Measurements from ENCODE around the gene PROB1.
A peak's percentile ranks its signal among the peaks of the same experiment; 100 is the strongest.
"Not testable (repeated sequence)": the region's sequence is repeated elsewhere in the genome, so short reads cannot be mapped to it uniquely, and the experiment has no call there.

PROB1 gene, protein sequence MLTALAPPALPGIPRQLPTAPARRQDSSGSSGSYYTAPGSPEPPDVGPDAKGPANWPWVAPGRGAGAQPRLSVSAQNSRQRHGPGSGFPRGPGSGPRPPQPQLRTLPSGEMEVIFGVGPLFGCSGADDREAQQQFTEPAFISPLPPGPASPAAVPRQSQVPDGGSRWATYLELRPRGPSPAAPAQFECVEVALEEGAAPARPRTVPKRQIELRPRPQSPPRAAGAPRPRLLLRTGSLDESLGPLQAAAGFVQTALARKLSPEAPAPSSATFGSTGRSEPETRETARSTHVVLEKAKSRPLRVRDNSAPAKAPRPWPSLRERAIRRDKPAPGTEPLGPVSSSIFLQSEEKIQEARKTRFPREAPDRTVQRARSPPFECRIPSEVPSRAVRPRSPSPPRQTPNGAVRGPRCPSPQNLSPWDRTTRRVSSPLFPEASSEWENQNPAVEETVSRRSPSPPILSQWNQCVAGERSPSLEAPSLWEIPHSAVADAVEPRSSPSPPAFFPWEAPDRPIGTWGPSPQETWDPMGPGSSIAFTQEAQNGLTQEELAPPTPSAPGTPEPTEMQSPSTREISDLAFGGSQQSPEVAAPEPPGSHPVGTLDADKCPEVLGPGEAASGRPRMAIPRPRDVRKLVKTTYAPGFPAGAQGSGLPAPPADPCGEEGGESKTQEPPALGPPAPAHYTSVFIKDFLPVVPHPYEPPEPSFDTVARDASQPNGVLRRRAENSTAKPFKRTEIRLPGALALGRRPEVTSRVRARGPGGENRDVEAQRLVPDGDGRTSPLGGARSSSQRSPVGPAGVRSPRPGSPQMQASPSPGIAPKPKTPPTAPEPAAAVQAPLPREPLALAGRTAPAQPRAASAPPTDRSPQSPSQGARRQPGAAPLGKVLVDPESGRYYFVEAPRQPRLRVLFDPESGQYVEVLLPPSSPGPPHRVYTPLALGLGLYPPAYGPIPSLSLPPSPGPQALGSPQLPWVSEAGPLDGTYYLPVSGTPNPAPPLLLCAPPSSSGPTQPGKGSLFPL

DNA sequence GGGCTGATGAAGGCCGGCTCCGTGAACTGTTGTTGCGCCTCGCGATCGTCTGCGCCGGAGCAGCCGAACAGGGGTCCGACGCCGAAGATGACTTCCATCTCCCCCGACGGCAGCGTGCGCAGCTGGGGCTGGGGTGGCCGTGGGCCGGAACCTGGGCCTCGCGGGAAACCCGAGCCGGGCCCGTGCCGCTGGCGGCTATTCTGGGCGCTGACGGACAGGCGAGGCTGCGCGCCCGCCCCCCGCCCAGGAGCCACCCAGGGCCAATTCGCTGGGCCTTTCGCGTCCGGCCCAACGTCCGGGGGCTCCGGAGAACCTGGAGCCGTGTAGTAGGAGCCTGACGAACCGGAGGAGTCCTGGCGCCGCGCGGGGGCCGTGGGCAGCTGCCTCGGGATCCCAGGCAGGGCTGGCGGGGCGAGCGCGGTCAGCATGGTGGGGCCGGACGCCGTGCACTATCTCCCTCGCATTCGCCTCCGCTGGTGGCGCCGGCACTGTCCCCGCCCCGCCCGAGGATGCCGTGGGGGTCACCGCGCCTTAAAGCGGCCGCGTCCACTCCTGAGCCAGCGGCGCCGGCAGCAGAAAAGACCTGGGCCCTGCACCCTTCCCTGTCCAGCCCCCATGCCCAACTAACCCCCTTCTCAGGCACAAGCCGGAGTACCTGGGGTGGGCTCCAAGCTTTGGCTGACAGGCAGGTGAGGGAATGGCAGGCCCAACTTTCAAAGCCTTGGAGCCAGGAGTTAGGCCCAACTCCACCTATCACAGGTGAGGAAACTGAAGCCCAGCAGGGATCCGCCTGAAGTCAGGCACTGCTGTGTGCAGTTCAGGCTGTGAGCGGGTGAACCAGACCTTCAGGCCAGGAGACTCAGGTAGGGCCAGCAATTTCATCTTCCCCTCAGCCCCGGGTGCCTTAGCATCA is at the start of gene PROB1:
TSS of gene PROB1 (minus strand) at position 451 of the 913 bp plus-strand sequence. CDS start at position 428, 23 bp downstream.
- no peak for DNase-seq (ENCODE audit: low spot score)

DNA sequence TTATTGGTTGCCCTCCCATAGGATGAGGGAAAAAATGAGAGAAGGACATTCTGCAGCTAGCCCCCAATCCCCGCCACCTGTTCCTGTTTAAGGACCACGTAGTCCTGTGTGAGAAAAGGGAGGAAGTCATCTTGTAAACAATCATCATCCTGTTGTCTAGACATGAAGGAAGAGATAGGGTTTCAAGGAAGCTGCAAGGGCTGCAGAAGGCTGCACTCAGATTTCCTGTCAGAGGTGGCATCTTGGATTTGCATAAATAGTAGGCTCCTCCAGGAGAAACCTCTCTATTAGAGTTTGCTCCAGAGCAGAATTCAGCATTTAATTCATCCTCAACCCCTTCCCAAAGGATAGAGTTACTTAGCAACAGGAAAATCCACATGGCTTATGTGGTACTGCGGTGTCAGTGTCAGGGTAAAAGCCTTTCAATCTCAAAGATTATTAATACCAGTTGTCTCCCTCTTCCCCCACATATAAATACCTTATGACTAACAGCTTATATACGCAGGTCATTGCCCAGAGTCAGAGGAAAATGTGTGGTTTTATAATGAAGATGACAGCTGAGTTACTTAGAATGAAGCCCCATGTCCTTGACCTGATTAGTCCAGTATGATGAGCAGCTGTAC is 49.0 kb upstream of the PROB1 start:
- peak; percentile 77 for DNase-seq (ENCODE audit: low spot score)

DNA sequence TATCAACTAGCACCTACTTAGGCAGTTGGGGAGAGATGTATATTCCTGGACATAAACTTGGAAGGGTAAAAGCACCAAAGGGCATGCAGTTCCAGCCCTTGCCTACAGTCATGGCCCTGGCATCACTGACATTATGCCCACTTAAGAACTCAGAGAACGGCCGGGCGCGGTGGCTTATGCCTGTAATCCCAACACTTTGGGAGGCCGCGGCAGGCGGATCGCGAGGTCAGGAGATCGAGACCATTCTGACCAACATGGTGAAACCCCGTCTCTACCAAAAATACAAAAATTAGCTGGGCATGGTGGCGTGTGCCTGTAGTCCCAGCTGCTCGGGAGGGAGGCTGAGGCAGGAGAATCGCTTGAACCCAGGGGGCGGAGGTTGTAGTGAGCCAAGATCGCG is 45.5 kb upstream of the PROB1 start:
- not testable (repeated sequence) for DNase-seq (ENCODE audit: low spot score)

DNA sequence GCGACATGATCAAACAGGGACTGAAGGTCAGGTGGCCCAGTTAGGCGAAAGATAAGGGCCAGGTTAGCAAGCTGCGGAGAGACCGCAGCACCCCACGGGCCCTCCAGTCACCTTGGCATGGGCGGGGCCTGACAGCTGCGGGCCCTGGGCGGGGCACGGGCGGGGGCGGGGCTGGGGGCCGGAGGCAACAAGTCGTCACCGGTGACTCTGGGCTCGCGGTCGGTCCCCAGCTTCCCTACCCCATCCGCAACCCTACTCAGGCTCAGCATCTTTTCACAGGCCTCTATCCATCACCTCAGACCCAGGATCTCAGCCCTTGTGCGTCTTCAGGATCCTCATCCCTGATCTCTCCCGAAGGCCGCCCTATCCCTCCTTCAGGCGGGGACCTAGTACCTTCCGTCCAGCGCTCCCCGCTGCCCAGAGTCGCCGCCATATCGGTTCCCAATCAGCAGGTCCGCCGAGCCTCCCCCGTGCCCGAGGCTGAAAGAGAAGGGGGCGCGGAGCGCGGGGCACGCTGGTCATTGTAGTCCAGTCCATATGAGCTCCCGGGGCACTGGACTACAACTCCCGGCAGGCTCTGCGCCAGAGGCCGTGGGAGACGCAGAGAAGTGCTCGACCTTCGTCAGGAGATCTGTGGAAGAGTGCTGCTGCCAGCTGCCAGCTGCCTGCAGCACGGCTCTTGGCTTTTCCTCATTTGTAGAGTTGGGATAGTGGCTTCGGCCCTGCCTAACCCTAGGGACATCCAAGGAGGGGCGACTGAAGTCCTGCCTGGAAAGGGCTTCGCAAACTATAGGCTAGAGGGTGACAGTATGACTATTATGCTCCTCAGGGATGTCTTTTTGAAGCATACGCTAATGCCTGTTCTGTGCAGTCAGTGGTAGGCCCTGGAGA is 44.4 kb upstream of the PROB1 start, which contains the start of gene DNAJC18:
TSS of gene DNAJC18 (minus strand) at position 513 of the 891 bp plus-strand sequence. CDS start at position 433, 80 bp downstream.
- DNase-seq (ENCODE audit: low spot score): peak; percentile 95

DNA sequence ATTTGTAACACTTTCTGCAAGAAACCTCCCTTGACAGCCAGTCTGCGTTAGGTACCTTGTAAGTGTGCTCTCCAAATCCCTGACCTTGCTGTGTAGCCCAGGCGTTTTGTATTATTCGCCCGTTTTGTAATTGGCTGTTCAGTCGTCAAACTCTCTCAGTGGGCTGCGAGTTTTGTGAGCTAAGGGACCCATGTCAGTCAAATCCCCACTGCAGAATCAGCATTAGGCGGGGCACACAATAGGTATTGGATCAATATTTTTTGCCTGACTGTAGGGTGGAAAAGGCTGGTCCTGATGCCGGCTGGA is 43.8 kb upstream of the PROB1 start:
- no peak for DNase-seq (ENCODE audit: low spot score)

DNA sequence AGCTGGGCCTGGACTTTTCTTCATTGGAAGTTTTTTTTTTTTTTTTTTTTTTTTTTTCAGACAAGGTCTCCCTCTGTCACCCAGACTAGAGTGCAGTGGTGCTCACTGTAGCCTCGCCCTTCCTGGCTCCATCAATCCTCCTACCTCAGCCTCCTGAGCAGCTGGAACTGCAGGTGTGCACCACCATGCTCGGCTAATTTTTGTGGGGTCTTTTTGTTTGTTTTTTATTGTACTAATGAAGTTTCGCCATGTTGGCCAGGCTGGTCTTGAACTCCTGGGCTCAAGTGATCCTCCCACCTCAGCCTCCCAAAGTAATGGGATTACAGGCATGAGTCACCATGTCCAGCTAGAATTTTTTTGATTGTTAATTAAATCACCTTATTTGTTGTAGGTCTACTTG is 40.8 kb upstream of the PROB1 start:
- no peak for DNase-seq (ENCODE audit: low spot score)

DNA sequence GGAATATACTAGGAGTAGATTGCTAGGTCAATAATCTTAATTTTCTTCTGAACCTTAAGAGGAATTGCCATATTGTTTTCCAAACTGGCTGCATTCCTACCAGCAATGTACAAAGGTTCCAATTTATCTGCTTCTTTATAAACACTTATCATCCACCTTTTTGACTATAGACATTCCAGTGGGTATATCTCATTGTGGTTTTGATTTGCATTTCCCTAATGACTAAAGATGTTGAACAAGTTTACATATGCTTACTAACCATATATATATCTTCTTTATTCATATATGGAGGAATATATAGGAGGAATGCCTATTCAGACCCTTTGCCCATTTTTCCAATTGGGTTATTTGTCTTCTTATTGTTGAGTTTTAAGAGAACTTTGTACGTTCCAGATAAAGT is 36.8 kb upstream of the PROB1 start:
- DNase-seq (ENCODE audit: low spot score): no peak

DNA sequence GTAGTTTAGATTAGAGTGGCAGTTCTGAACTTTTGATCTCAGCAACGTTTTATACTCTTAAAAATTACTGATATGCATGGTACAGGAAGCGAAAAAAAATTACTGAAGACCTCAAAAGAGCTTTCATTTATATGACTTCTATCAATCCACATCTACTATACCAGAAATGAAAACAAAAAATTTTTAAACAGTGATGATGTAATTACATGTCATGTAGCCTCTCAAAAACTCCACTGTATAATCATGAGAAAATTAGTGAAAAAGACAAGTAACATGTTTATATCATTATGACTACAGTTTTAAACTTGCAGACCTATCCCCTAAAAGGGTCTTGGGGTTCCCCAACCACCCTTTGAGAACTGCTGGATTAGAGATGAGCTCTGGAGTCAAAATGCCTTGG is 35.1 kb upstream of the PROB1 start:
- DNase-seq (ENCODE audit: low spot score): no peak

DNA sequence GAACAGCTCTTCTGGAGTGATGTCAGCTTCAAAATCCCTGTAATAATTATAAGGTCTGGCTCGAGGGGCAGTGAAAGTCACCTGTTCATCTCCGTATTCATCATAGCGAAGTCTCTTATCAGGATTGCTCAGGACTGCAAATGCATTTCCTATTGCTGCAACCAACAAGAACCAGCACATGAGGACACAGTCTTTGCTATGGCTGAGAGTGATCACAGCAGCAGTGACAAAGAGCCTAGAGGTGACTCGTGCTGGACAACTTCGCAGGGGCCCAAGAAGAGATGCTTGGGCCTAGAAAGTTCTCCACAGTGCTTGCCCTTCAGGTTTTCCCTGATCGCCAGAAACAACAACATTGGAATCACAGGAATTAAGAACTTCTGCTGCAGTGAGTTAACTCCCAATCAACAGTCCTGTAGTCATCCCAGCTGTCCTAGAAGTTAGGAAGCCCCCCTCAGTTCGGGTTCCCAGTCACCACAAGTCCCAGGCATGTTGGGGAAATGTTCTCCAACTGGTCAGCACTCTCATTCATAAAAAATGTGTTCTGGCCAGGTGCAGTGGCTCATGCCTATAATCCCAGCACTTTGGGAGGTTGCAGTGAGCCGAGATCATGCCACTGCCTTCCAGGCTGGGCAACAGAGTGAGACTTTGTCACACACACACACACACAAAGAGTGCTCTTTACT is 31.4 kb upstream of the PROB1 start:
- DNase-seq (ENCODE audit: low spot score): peak; percentile 79

DNA sequence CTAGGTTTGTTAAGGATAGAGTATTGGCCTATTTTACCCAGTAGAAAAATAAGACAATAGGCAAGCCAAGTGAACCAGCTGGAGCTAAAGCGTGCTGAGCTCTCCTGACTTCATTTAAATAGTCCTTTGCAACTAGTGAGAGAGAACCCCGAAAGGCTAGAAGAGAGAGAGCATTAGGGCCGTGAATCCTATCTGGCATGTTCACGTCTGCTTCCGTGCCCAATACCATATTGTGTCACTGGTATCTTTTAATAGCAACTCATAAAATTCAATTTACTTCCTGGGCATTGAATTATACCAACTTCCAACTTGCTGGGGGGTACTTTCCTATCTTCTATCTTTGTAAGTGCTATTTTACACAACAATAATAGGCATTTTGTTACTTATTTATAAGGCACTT is 30.6 kb upstream of the PROB1 start:
- DNase-seq (ENCODE audit: low spot score): no peak

DNA sequence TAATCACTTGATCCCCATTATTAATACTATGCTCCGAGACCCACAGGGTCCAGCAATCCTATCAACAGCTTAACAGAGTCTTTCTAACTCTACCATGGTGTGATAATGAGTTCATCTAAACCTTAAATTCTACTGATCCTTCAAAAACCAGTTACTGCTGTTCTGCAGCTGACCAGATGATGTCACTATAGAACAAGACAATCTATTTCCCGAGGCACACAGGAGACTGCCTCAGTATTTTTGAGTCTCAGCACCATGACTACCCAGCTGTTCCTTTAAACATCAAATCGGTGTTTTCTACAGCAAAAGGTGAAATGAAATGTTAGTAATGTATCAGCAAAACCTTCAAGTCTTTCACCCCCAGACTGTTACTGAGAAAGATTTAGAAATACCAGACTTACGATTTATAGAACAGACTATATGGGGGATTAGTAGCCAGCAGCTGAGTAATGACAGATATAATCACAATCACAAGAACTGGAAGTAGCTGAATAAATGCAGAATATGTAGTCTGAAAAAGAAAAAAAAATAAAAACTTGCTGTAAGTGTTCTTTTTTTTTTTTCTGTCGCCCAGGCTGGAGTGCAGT is 27.5 kb upstream of the PROB1 start:
- DNase-seq (ENCODE audit: low spot score): peak; percentile 82

DNA sequence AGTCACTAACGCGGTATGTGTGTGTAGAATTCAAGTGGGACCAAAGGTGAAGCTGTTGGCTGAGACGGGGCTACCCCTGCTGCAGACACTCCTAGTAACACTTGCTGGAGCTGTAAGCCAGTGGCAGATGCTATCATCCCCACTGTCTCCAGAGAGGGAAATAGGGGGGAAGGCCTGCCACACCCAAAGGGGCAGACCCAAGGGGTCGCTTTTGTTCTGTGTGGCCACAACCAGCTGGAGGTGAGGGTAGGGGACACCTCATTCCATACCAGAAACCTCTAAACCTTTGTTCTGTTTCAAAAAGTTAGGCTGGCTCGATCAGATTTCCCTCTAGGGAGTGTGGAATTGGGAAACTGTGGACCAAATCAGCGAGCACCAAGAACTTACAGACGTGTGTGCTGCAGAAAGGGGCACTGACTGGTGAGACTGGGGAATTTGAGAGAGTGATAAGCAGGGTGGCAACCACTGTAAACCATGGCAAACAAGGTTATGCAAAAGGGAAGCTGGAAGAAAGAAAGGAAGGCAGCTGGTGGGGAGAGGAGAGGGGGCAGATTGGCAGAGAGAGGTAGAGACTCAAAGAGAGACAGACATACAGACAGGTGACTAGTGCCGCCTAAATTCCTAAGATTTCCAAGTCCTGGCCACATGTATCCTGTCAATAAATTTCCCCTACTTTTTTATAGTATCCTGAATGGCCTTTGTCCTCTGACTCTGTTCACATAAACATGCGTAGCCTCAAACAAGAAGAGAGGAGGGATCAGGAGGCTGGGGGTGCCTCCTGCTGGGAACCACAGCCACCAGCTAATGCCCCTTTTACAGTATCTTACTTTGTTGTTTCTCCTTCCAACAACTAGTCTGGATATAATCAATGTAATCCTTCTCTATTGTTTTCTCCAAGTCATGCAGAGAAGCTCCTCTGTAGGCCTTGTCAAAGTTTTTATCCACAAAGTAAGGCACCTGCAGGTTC is 24.6 kb upstream of the PROB1 start:
- DNase-seq (ENCODE audit: low spot score): no peak

DNA sequence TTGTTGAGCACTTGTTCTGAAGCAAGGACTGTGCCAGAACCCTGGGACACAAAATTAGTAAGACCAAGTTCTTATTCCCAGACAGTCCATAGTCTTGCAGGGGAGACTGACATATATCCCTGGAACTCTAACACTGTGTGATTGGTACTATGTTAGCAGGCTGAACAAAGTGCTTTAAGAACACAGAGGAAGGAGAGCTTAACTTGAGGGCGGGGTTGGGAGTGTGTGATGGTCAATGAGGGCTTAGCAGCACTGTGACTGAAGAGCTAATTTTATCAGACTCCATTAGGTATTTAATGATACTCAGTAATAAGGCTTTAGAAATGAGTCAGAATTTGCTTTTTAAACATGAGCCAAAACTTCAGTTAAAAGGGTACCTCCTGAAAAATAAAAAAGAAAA is 23.9 kb upstream of the PROB1 start:
- DNase-seq (ENCODE audit: low spot score): no peak

DNA sequence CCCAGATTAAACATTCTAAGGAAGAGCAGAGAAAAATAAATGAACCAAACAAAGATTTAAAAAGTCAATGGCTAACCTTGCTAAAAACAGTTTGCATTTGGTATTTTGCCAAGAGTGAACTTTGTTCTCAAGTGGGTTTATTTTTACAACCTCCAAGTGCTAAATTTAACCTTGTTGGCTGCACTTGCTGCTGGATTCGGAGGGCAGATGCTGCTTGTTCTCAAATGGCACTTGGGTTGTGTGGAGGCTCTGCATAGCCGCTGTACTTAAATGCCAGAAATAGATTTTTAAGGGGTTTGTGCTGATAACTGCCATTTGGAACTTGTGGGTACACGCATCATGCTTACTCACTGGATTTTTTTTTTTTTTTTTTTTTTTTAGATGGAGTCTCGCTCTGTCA is 22.3 kb upstream of the PROB1 start:
- no peak for DNase-seq (ENCODE audit: low spot score)

DNA sequence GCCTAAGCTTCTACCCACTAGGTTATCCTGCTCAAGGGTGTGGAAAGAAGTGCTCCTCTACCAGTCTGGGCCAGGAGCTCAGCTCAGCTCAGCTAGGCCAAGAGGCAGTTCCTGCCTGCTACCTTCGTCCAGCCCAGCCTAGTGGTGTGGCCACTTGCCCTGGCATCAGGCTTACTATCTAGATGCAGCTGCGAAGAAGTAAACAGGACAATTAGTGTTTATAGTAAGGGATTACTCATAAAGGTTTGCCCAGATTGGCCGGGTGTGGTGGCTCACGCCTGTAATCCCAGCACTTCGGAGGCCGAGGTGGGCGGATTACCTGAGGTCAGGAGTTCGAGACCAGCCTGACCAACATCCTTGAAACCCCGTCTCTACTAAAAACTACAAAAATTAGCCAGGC is 21.7 kb upstream of the PROB1 start:
- no peak for DNase-seq (ENCODE audit: low spot score)

DNA sequence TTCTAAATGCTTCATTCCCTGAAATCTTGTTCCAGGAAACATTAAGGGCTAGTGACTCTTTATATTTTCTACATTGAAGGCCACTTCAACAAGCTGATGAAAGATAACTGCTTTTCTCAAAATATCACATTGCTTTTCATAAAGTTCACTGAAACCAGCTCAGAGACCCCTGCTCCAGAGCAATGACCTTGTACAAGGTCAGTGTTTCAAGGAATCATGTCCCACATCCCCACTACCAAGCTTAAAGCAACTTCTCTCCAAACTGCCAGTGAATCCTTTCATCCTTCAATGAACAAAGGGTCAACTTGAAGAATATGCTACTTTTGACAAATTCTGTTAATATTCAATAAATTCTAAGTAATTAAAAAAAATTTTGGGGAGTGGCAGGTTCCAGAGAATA is 21.0 kb upstream of the PROB1 start:
- no peak for DNase-seq (ENCODE audit: low spot score)

DNA sequence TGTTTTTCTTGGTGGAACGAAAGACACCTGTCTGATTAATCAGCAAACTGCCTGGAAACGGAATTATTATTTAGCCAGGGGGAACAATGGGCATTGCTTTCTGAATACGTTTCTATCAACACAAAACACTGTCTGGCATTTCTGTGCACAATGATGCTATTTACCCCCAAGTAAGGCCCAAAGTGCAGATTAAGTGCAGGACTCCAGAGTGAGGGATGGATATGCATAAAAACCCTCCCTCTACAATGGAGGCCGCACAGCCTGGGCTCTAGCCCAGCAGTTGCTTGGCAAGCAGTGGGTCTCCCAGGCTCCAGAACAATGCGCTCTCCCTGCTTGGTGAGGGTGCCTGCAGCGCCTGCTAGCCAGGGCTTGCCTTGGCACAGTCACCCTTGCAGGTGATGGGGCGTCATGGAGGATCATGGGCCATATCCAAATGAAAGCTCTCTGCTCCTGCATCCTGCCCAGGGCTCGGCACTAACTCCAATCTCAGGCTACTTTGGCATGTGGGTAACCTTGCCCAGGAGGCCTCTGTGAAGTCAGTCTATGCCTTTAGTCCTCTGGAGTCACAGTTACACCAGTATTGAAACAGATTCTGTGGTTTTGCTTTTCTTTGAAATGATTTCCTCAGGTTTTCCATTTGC is 20.4 kb upstream of the PROB1 start:
- no peak for DNase-seq (ENCODE audit: low spot score)

All from AG08395 (cell line).